ENCODE measurements around the gene ARID1A.

The ARID1A gene

DNA sequence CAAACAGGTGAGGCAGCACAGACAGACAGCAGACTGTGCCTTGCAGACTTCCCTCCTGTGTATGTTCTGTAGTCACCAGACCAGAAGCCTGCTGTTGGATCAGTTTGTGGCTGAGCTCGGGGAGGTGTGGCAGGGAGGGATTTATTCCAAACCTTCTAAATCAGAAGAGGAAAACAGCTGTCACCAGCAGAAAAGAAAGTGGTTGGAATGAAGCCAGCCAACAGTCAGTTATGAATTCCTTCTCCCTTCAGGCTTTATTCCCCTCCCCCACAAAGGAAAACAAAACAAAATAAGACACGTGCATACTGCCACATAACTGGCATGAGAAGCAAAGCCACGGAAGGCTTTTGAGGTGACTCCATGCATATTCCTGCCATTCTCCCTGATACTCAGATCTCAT lies 72.9 kb downstream of the ARID1A start:
- DNase-seq = no peak

DNA sequence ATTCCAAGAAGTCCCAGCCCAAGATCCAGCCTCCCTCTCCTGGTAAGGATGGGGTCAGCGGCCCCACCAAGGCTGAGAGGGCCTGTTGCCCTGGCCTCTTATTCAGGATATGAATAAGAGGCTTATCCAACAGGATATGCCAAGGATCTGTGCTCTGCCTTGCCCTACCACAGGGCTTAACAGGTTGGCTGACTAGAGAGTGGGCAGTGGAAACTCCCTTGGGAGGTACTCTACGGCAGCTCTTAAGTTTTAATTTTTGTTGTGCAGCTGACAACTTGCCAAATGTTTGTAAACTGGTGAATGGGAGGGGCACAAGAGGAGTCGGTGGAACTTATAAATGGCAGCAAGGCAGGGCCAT lies 75.4 kb downstream of the ARID1A start:
- no peak for DNase-seq

- no peak for DNase-seq
Observed at GRCh38 chr1:26771643-26772321, 76.0 kb downstream of the ARID1A start.

DNA sequence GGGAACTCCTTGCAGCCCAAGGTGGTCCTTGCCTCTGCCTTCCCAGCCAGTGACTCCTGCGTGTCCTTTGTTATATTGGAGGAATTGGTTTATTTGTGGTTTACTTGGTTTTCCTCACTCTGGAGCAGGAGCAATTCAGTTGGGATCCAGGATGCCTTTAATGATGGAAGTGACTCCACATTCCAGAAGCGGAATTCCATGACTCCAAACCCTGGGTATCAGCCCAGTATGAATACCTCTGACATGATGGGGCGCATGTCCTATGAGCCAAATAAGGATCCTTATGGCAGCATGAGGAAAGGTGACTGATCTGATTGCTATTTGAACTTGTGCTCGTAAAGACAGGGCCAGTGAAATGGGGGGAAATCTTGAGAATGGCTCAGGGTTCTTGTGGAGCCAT lies 76.9 kb downstream of the ARID1A start:
- no peak for DNase-seq

- DNase-seq = no peak
Observed at GRCh38 chr1:26774462-26774861, 78.6 kb downstream of the ARID1A start.

DNA sequence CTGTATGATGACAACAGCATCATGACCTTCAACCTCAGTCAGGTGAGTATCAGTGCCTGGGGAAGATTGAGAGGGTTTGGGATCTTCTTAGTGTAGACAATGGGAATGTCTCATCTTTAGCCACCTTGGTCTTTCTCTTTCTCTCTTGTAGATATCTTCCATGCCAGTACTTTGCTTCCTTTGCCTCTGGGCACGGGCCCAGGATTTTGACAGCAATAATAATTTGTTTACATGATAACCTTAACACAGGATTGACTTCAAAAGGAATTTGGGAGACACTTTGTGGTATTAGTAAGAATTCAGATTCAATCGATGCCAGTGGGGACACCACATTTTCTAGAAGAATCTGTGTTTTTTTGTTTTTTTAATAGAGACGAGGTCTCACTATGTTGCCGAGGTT lies 79.9 kb downstream of the ARID1A start:
- DNase-seq = no peak

- DNase-seq = no peak
Observed at GRCh38 chr1:26779098-26779668, 83.4 kb downstream of the ARID1A start.

DNA sequence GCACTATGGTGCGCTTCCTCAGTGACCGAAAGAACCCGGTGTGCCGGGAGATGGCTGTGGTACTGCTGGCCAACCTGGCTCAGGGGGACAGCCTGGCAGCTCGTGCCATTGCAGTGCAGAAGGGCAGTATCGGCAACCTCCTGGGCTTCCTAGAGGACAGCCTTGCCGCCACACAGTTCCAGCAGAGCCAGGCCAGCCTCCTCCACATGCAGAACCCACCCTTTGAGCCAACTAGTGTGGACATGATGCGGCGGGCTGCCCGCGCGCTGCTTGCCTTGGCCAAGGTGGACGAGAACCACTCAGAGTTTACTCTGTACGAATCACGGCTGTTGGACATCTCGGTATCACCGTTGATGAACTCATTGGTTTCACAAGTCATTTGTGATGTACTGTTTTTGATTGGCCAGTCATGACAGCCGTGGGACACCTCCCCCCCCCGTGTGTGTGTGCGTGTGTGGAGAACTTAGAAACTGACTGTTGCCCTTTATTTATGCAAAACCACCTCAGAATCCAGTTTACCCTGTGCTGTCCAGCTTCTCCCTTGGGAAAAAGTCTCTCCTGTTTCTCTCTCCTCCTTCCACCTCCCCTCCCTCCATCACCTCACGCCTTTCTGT lies 84.6 kb downstream of the ARID1A start:
- DNase-seq = no peak

- no peak for DNase-seq
Observed at GRCh38 chr1:26781206-26781825, 85.5 kb downstream of the ARID1A start.

DNA sequence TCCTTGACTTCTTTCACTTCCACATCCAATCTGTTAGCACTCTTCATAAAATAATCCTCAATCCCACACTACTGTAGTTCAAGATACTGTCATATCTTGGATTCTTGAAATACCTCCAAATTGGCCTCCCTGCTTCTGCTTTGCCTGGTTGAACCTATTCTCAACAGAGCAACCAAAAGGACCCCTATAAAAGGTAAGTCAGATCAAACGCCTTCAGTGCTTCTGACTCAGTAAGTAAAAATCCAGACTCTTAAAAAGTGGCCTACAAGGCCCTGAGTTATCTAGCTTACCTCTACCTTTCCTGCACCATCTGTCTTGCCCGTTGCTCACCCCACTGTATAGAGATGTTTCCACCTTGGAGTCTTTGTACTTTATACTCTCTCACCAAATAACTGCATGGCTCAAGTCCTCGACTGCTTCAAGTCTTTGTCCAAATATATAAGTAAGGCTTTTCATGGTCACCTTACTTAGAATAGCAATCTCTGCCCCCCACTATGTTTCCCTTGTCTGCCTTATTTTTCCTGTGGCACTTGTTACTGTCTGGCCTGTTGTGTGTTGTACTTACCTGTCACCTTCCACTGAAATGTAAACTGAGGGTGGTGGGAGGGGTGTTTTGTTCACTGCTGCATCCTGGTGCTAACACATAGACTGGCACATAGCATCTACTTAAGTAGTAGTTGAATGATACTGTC lies 86.9 kb downstream of the ARID1A start:
- DNase-seq = no peak

DNA sequence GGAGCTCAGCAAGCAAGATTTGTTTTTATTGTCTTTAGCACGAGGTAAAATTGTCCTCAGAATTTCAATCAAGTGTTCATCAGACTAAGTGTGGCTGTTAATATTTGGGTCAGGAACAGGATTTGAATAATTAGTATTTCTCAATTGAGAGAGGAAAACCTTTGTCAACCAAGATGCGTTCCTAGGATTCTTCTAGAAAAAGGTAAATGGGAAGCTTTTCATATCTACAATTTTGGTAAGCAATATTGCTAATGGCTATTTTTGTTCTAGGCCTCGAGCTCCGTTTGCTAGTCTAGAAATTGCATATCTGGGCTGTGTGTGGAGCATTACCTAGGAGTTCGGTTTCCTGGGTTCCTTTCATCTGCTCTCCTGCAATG lies 87.8 kb downstream of the ARID1A start:
- no peak for DNase-seq

DNA sequence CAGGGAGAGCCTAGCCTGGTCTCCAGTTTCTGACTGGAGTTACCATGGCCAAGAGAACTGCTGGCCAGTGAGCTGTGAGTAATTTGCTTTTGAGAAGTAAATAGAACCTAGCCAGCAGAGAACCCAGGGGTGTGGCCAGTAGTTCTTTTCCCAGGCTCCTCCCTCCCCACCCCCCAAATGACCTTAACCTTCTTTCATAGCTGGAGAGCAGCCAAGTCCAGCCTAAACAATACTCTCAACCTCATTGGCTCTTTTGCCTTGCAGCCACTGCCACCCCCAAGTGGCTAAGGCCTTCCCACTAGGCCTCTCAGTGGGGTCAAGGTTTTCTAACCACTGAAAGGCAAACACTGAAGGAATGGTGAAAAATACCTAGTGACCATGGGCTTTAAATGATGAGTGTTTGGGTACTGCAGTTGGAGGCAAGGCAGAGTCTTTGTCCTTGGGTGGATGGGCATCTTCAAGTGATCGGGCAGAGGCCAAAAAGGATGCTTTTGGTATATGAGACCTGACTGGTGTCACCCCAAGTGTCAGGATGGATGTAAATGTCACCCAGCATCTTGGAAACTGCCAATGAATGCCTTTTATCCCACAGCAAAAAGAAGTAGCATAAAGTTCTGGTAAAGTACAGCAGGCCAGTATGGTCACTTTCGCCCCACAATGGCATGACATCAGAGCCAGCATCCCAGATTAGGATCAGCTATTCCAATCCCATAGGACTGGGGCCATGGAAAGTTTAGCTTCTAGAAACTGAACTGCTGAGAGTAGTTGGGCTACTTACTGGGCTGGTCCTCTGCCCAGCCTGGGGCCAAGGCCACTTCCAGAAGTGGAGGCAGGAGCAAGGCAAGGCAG lies 88.4 kb downstream of the ARID1A start:
- DNase-seq = peak in 1 of 2 donors; percentile 24

DNA sequence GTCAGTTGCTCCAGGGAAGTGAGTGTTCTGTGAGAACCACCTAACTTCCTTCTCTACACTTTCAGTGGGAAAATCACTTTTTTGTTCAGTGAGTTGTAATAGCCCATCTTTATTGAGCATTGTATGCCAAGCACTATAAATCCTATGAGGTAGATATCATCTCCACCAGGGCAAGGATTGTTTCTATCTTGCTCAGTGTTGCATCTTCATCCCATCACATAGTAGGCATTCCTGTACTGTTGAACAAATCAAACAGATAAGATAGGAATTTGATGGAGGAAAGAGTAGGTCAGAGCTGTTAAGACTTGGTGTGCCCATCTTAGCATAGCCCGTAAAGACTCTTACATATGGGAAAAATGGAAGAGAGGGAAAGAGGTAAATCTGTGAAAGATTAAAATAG lies 89.1 kb downstream of the ARID1A start:
- no peak for DNase-seq

DNA sequence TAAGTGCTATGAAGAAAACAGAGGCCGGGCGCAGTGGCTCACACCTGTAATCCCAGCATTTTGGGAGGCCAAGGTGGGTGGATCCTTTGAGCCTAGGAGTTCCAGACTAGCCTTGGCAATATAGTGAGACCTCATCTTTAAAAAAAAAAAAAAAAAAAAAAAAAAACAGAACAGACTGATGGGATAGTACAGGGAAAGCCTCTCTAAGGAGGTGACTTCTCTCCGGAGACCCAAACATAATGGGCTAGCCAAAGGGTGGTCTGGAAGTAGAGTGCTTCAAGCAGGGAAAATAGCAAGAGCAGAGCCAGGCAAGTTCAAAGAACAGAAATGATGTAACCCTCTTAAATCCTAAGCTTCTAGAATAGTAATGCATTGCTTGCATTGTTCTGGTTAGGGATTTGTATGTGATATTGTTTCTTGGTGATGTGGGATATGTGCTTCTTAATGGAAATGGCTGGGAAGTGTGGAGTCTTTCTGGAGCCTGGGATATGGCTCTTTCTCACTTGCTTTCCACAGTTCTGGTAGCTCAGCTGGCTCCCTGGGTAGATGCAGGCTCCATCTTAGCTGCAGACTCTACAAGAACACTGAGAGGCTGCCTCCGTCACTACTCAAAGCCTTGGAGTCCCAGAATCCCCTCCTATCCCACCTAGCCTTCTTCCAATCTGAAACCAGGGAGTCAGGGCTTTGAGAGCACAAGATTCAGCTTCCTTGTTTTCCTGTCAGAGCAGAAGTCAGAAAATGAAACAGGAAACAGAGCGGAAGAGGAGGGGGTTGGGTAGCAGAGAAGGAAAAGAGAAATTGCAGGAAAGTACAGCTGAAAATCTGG lies 90.0 kb downstream of the ARID1A start:
- DNase-seq = peak in 1 of 2 donors; percentile 37

DNA sequence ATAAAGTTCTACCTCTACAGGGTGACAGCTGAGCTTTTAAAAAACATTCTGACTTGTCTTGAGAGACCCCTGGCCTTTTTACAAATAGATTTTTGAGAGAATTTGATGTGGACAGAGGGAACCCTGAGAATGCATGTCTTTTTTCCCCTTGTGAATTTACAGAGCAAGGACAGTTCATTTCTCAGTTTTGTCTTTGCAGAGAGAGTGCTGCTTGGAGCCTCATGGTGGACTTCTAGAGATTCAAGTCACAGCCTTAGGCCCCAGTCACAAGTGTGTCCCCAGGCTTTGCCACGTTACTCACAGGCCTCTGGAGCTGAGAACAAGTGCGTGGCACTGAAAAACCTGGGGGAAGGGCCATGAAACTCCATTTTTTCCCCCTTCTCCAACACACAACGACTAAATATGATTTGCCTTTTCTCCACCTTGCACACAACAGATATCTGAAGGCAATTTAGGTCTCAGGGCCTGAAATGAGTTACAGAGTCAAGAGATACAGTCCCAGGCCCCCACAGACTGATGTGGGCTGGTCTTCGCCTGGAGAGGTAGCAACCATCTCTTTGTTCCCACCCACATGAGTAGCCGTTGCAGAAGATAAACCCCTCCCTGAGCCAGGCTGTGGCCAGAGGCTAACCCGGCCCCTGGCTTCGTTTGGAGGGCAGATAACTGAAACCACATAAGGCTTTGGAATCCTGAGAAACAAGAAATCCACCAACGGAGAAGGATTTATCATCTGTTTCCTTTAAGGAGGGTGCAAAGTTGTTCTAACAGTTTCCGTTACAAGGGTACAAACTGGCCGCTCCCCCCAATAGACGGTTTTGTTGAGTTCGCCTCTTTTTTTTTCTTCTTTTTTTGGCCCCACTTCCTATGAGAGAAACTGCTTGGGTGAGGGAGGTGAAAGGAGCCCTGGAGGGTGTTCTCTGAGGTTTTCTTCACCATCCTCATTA lies 90.9 kb downstream of the ARID1A start:
- peak in 1 of 2 donors; percentile 22 for DNase-seq

DNA sequence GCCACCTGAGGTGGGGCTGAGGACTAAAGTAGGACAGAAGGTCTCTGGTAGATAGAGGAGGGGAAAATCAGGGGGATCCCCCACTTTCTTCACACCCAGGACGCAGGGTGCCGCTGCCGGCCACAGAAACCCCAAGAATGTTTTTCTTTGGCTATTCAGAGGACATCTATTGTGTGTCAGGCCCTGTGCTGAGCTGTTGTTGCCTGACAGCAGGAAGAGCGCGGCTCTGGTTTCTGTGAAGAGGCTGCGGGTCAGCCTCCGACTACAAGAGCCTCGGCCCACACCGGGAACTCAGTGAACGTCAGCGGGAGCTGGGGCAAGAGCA lies 91.5 kb downstream of the ARID1A start:
- peak; percentile 82 to 89 for DNase-seq

- DNase-seq = peak; percentile 86 to 87
Observed at GRCh38 chr1:26787706-26788514, 92.1 kb downstream of the ARID1A start, which contains the start of gene PIGV. TSS of gene PIGV (plus strand) at chr1:26787950. CDS start at chr1:26790816, 2,866 bp downstream.

DNA sequence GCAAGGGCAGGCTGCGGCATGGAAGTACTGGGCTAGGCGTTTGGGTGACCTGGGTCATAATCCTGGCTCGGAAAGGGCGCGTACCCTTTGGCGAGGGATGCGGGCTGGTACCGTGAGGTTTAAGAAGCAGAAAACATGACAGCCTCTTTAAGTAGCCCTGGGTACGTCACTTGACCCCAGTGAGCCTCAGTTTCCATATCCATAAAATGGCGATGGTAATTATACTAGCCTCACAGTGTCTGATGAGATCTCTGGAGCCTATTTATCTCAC lies 92.6 kb downstream of the ARID1A start:
- no peak for DNase-seq

DNA sequence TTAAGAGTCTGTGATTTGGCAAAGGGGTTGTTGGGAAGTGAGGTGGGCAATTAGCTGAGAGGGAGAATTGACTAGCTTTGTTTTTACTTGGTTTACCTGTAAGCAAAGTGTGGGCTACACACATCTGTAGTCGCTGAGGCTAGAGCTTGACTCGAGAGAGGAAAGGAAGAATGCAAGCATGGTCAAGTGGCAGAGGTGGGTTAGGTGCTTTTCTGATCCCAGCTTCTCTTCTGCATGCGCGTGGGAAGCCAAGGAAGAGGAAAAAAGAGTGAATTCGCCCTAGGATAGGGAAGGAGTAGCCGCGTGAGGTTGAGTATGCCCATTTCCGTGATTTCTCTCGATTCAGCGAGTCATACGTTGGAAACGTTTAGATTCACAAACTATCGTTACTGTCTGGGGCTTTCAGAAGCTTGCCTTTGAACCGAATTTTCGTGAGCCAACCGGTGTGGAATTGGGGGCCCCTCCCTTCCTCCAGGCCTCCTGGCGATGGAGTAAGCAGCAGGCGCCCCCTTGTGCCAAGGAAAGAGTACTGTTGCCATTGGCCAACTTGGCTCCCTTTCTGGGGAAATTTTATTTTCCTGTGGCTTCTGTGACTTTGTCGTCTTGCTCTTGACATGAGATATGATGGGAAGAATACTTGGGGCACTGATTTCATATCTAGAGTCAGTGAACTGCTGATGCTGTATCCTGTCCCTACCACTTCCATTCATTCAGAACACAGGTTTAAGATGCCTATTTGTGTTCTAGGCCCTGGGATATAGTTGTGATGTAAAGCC lies 93.2 kb downstream of the ARID1A start:
- DNase-seq = peak; percentile 89 to 91

Measured in CD4-positive, alpha-beta T cell treated with Interleukin-4 for 1 hour (primary cell).